GM19238 (cell line): ENCODE results near the gene RRBP1.

Source experiments
- DNase-seq: peaks from one replicate; pipeline ENCODE4 v3.0.0; 2011; ENCODE audit warnings: low spot score; ENCODE audit not compliant: insufficient read length

RRBP1 gene, protein sequence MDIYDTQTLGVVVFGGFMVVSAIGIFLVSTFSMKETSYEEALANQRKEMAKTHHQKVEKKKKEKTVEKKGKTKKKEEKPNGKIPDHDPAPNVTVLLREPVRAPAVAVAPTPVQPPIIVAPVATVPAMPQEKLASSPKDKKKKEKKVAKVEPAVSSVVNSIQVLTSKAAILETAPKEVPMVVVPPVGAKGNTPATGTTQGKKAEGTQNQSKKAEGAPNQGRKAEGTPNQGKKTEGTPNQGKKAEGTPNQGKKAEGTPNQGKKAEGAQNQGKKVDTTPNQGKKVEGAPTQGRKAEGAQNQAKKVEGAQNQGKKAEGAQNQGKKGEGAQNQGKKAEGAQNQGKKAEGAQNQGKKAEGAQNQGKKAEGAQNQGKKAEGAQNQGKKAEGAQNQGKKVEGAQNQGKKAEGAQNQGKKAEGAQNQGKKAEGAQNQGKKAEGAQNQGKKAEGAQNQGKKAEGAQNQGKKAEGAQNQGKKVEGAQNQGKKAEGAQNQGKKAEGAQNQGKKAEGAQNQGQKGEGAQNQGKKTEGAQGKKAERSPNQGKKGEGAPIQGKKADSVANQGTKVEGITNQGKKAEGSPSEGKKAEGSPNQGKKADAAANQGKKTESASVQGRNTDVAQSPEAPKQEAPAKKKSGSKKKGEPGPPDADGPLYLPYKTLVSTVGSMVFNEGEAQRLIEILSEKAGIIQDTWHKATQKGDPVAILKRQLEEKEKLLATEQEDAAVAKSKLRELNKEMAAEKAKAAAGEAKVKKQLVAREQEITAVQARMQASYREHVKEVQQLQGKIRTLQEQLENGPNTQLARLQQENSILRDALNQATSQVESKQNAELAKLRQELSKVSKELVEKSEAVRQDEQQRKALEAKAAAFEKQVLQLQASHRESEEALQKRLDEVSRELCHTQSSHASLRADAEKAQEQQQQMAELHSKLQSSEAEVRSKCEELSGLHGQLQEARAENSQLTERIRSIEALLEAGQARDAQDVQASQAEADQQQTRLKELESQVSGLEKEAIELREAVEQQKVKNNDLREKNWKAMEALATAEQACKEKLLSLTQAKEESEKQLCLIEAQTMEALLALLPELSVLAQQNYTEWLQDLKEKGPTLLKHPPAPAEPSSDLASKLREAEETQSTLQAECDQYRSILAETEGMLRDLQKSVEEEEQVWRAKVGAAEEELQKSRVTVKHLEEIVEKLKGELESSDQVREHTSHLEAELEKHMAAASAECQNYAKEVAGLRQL (N-terminal part only)

GRCh38 chr20:17682103-17682888, at the start of gene RRBP1:
Gene RRBP1, minus strand, starts transcription at chr20:17682242. Its CDS starts 21,735 bp downstream, at chr20:17660507.
- peak; percentile 99 for DNase-seq

DNA sequence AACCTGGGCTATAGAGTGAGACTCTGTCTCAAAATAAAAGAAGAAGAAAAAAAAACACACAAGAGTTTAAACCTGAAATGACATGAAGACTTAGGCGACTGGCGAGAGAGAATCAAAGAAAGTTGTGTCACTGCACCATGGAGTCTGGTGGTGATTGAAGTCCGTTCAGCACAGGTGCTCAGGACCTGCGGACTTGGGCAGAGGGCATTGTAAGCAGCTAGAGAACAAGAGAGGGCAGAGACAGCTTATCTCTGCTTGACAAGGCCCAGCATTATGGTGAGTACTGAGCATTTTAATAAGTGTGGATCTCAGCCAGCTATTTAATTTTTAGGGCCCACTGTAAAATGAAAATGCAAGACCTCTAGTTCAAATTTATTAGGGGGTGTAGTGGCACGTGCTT, 49.2 kb upstream of the RRBP1 start:
- DNase-seq: no peak

GRCh38 chr20:17730071-17730470, 48.0 kb upstream of the RRBP1 start:
- DNase-seq: no peak

- no peak for DNase-seq
Measured at GRCh38 chr20:17728074-17728473, 46.0 kb upstream of the RRBP1 start.

DNA sequence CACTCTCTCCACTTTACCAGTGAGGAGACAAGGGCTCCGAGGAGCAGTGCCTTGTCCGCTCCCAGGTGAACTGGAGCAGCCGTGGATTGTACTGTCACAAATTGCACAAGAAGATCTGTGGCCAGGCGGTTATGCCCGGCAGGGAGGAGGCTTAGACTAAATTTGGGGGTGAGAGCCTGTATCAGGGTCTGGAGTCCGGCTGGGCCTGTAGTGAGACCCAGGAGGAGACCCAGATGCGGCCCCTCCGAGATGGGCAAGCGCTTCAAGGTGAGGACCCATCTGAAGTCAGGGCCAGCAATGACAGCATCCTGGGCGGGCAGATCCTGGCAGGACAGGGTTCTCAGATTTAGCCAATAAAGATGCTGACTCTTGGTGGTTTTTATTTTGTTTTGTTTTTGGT, 45.3 kb upstream of the RRBP1 start:
- no peak for DNase-seq

GRCh38 chr20:17726902-17727301, 44.9 kb upstream of the RRBP1 start:
- DNase-seq: no peak

DNA sequence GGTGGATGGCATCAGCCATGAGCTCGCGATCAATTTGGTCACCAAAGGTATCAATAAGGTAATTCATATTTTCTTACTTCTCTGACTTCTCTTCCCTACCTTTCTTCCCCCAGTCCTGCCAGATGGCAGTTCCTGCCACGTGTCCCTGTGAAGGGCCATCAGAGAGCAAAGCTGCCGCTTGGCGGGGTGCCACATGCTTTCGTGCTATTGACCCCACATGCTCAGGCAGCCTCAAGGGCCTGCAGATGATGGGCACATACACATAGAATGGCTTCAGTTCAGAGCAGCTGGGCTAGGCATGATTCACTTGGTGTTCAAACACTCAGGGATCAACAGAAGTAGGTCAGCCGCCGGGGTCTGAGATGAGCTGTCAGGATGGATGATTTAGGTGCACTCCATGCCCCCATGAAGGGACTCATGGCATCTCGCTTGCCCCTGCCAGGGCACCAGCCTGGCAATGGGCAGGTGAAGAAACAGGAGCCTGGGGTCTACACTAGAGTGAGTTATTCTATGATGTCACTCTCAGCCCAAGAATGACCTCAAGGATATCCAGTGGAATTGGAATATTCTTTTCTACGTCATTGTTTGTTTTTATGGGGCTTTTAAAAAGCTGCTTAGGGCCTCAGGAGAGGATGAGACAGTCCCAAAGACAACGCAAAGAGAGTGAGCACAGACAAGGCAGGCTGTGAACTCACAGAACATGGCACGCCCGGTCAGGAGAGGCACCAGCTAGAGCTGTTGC, 43.2 kb upstream of the RRBP1 start:
- DNase-seq: no peak

GRCh38 chr20:17723301-17723691, 41.3 kb upstream of the RRBP1 start:
- no peak for DNase-seq

- no peak for DNase-seq
Measured at GRCh38 chr20:17722493-17723300, 40.7 kb upstream of the RRBP1 start.

DNA sequence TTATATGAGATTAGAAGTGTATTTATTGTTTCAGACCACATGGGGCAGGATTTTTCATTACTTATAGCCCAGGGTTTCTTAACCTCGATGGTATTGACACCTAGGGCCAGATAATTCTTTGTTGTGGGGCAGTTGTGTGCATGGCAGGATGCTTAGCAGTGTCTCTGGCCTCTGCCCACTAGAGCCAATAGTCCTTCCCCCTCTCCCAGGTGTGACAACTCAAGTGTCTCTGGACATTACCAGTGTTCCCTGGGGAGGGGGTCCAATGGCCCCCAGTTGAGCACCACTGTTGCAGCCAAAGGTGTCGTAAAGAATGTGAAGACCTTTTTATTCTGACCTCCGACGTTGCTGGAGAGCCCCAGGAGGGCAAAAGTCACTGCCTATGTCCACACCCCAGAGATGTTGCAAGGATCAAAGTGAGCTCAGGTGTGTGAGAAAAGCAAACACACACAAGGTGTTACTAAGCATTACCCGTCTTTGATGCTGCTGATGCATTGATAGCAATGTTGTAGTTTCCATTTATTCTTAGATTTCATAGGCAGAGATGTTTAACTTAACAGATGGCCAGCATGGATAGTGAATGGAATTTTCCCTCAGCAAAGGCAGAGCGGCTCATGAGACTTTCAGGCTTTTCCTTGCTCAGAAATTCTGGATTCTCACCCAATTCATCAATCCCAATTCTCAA, 39.9 kb upstream of the RRBP1 start:
- DNase-seq: no peak

GRCh38 chr20:17720755-17721154, 38.7 kb upstream of the RRBP1 start:
- no peak for DNase-seq

DNA sequence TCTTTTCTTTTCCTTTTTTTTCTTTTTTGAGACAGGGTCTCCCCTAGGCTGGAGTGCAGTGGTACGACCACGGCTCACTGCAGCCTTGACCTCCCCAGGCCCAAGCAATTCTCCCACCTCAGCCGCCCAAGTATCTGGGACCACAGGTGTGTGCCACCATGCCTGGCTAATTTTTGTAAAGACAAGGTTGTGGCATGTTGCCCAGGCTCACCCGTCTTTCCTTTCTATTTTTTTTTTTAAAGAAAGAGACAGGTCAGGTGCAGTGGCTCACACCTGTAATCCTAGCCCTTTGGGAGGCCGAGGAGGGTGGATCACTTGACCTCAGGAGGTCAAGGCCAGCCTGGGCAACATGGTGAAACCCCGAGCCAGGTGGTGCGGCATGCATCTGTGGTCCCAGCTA, 34.3 kb upstream of the RRBP1 start:
- no peak for DNase-seq

GRCh38 chr20:17715075-17715474, 33.0 kb upstream of the RRBP1 start:
- DNase-seq: no peak

DNA sequence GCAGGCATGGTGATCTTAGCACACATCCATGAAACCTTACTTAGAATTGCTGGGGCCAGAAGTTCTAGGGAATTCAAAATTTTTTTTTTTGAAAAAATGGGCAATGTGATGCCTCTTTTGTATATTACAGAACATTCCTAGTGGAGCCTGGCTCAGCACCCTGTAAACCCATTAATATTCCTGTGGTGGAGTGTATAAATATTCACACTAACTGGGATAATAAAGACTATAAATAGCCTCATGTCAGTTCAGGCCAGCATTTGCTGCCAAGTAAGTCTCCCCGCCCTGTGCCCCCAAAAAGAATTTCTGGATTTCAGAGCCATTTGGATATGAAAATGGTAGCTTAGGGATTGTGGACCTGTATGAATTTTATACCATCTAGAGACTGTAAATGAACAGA, 32.6 kb upstream of the RRBP1 start:
- DNase-seq: no peak

DNA sequence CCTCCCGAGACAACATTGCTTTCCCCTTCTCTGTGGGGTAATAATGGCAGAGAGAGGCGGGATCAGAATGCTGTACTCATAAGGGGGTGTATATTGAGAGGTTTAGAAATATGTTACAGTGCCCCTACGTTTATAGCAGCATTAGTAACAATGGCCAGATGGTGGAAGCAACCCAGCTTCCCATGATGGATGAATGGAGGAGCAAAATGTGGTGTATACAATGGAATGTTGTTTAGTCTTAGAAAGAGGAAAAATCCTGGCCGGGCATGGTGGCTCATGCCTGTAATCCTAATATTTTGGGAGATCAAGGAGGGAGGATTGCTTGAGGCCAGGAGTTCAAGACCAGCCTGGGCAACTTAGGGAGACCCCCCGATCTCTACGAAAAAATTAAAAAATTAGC, 30.7 kb upstream of the RRBP1 start:
- no peak for DNase-seq

GRCh38 chr20:17712201-17712600, 30.2 kb upstream of the RRBP1 start:
- DNase-seq: no peak

DNA sequence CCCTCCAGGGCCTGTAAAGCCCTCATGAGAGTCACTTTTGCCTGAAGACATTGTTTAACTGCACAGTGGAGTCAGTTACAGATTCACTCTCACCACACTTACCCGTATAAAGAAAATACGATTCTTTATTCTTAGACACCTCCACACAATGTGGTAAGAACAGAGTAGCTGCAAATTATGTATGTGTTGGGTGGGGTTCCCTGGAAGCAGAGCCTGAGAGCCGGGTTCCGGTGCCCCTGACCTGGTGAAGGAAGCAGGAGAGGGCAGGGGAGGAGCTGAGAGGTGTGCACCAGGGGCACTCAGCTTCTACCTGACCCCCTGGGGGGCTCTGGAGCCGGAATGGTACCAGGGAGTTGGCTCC, 29.2 kb upstream of the RRBP1 start:
- DNase-seq: no peak

GRCh38 chr20:17710379-17711266, 28.6 kb upstream of the RRBP1 start:
- DNase-seq: no peak
